Activated naive CD8-positive, alpha-beta T cell treated with anti-CD3 and anti-CD28 coated beads for 36 hours (primary cell): ENCODE results near the gene CRYGA. TPM values are rescaled to one million over a fixed set of nuclear protein-coding genes. Genes with fewer than 3 reads are reported as not detected.

Experiments used
- DNase-seq: peaks from one replicate; pipeline ENCODE4 v3.0.0; 2021
- H3K27ac Mint-ChIP-seq: one replicate; pipeline ENCODE4 v1.8.0; 2022; ENCODE audit warnings: mild to moderate bottlenecking, moderate library complexity, mixed read lengths
- H3K27me3 Mint-ChIP-seq: one replicate; pipeline ENCODE4 v1.8.0; 2022; ENCODE audit warnings: mild to moderate bottlenecking, mixed read lengths
- H3K36me3 Mint-ChIP-seq: one replicate; pipeline ENCODE4 v1.8.0; 2021; ENCODE audit warnings: mild to moderate bottlenecking, mixed read lengths
- H3K4me1 Mint-ChIP-seq: one replicate; pipeline ENCODE4 v1.8.0; 2021; ENCODE audit warnings: mixed read lengths
- H3K4me3 Mint-ChIP-seq: one replicate; pipeline ENCODE4 v1.8.0; 2022; ENCODE audit warnings: mild to moderate bottlenecking, moderate library complexity, mixed read lengths
- H3K9me3 Mint-ChIP-seq: one replicate; pipeline ENCODE4 v1.8.0; 2022; ENCODE audit warnings: mixed read lengths
- total RNA-seq, 2 experiments: library from RNA; stranded (reverse); gene quantifications; one replicate each; pipeline ENCODE4 v1.2.3, GENCODE V29; 2021

The CRYGA gene
- not detected for total RNA-seq

- Mint-ChIP-seq H3K27me3 (peaks cover 5% of the 10 kb centered on the region), H3K4me3 (no peak within 1 kb of the TSS), H3K4me1 (no peaks in the 10 kb centered on the region), H3K36me3 (no peaks in the 10 kb centered on the region), H3K27ac (no peak within 1 kb of the TSS), H3K9me3 (no peaks in the 10 kb centered on the region)
- DNase-seq, result no peak
Measured at GRCh38 chr2:208163489-208163888, at the start of gene CRYGA. Gene CRYGA (minus strand): TSS chr2:208163589. CDS start chr2:208163556, 33 bp downstream.

- H3K4me3 Mint-ChIP-seq, result no peak overlapping the region
- no peaks in the 10 kb centered on the region for H3K27me3 Mint-ChIP-seq
- DNase-seq, result no peak
- H3K4me1 Mint-ChIP-seq, result no peaks in the 10 kb centered on the region
- H3K36me3 Mint-ChIP-seq, result no peaks in the 10 kb centered on the region
- no peak overlapping the region for H3K27ac Mint-ChIP-seq
- H3K9me3 Mint-ChIP-seq, result no peaks in the 10 kb centered on the region
Measured at GRCh38 chr2:208210688-208211451, 47.5 kb upstream of the CRYGA start.

DNA sequence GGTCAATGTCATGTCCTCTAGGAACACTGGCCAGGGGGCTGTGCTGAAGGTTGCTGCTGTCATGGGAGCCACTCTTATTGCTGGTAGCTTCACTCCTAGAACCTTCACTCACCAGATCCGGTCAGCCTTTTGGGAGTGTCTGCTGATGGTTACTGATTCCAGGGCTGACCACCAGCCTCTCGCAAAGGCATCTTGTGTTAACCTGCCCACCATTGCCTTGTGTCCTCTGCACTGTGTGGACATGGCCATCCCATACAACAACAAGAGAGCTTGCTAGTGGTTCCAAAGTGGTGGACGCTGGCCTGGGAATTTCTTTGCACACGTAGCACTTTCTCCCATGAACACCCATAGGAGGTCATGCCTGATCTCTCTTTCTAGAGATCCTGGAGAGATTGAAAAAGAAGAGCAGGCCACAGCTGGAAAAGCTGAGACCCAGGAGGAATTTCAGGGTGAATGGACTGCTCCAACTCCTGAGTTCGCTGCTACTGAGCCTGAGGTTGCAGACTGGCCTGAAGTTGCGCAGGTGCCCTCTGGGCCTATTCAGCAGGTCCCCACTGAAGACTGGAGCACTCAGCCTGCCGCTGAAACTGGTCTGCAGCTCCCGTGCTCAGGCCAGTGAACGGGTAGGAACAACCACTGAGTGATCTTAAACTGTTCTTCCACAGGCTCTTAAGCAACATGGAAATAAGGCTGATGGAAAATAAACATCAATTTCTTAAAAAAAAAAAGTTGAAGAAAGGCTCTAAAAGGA, 45.1 kb upstream of the CRYGA start:
- Mint-ChIP-seq H3K4me3 (no peak overlapping the region), H3K9me3 (no peaks in the 10 kb centered on the region), H3K27me3 (no peaks in the 10 kb centered on the region), H3K4me1 (peaks cover 5% of the 10 kb centered on the region), H3K36me3 (no peaks in the 10 kb centered on the region), H3K27ac (no peak overlapping the region)
- no peak for DNase-seq

DNA sequence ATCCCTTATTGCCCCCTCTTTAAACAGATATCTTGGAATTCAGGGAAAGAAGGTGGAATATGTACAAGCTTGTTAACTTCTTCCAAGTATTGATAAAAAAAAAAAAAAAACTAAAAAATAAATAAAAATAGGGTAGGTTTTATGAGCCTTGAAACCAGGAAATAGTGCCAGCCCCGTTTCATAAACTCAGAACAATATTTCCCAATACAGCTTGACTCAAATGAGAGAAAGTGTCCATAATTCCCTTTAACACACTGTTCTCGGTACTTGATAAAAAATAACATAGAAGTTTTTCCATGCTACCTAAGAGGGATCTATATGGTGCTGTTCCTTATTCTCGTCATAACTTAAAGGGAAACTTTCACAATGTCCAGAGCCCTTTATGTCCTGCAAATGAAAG, 44.4 kb upstream of the CRYGA start:
- Mint-ChIP-seq H3K4me3 (no peak overlapping the region), H3K9me3 (no peaks in the 10 kb centered on the region), H3K36me3 (no peaks in the 10 kb centered on the region), H3K27me3 (no peaks in the 10 kb centered on the region), H3K4me1 (peaks cover 5% of the 10 kb centered on the region), H3K27ac (no peak overlapping the region)
- DNase-seq, result no peak

DNA sequence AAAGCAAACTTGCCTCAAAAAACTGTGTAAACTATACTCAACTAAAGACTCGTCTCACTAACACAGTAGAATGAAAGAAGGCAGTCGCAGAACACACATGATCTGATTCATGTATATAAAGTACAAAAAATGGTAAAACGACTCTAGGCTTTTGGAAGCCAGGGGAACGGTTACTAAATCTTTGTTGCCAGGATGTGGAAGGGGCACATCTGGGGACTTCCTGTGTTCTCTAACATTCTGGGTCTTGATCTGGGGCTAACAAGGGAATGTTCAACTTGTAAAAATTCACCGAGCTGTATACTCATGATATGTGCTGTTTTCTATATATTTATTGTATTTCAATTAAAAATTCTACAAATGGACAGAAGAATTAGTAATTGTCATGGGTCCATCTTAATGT, 40.8 kb upstream of the CRYGA start:
- H3K9me3 Mint-ChIP-seq, result no peaks in the 10 kb centered on the region
- no peaks in the 10 kb centered on the region for H3K36me3 Mint-ChIP-seq
- no peaks in the 10 kb centered on the region for H3K27me3 Mint-ChIP-seq
- peaks cover 5% of the 10 kb centered on the region for H3K4me1 Mint-ChIP-seq
- no peak for DNase-seq
- no peak overlapping the region for H3K27ac Mint-ChIP-seq
- H3K4me3 Mint-ChIP-seq, result no peak overlapping the region

DNA sequence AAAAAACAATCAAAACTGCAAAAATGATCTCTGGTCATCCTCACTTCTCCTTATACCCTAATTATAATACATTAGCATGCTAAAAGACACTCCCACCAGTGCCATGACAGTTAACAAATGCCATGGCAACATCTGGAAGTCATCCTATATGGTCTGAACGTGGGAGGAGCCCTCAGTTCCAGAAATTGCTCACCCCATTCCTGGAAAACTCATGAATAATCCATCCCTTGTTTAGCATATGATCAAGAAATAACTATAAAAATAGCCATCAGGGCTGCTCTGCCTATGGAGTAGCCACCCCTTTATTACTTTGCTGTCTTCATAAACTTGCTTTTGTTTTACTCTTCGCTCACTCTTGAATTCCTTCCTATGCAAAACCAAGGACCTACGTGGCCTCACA, 32.1 kb upstream of the CRYGA start:
- no peak for DNase-seq
- H3K36me3 Mint-ChIP-seq, result no peaks in the 10 kb centered on the region

DNA sequence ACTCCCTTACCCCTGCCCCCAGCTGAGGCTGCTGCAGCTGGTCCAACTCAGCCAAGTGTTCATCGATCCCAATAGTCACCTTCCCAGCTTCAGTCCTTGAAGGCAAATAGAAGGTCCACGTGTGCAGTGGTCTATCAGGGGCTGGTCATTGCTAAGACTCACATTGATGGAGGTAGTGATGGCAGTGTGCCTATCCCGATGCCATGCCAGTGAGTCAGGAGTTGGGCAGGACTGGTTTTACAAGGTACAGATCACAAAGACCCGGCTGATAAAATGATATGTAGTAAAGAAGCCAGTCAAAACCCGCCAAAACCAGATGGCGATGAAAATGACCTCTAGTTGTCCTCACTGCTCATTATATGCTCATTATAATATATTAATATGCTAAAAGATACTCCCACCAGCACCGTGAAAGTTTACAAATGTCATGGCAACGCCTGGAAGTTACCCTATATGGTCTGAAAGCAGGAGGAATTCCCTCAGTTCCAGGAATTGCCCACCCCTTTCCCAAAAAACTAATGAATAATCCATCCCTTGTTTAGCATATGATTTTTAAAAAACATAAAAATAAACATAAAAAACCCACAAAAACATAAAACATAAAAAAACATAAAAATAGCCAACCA, 29.3 kb upstream of the CRYGA start:
- Mint-ChIP-seq H3K4me1 (no peaks in the 10 kb centered on the region), H3K27me3 (no peaks in the 10 kb centered on the region), H3K4me3 (no peak overlapping the region), H3K9me3 (no peaks in the 10 kb centered on the region), H3K27ac (no peak overlapping the region), H3K36me3 (no peaks in the 10 kb centered on the region)
- no peak for DNase-seq

More for the DNA sequence above, 32.1 kb upstream of the CRYGA start:
- Mint-ChIP-seq H3K4me3 (no peak overlapping the region), H3K4me1 (no peaks in the 10 kb centered on the region), H3K27me3 (no peaks in the 10 kb centered on the region), H3K9me3 (no peaks in the 10 kb centered on the region), H3K27ac (no peak overlapping the region)

DNA sequence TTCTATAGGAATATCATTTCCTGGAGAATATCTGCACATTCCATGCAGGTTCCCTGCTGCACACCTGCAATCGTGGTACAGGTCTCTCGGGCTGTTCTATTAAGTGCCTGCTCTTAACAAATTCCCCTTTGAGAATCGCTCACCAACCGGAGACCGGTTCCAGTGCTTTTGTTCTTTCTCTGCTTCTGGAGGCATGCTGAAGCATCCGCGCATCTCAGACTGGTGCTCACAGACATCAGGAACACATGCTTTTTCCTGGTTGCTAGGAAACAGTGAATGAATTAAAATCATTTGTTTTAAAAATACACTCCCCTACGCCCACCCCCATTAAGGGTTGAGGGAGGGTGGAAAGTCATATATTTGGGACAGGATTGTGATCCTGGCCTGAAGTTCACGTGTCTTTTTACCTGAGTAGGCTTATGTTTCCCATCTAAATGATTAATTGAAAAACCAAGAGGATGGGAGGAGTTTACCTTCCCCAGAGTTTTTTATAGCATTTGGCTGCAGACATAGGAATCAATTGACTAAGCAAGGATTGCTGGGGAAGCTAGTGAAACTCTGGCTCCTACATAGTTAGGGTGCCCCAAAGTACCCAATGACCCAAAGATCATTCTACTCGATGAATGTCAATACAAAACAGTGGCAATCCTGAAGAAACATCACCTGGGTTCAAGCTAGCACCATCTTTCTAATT, 26.6 kb upstream of the CRYGA start, which contains the start of gene C2orf80:
Gene C2orf80 (minus strand): TSS at position 221 of the 694 bp plus-strand sequence. CDS start 3,044 bp downstream, outside the sequence.
- no peaks in the 10 kb centered on the region for H3K9me3 Mint-ChIP-seq
- H3K4me1 Mint-ChIP-seq, result peaks cover 3% of the 10 kb centered on the region
- no peak within 1 kb of the TSS for H3K4me3 Mint-ChIP-seq
- no peak within 1 kb of the TSS for H3K27ac Mint-ChIP-seq
- no peak for DNase-seq
- H3K27me3 Mint-ChIP-seq, result no peaks in the 10 kb centered on the region
- no peaks in the 10 kb centered on the region for H3K36me3 Mint-ChIP-seq

GRCh38 chr2:208189069-208189809, 25.9 kb upstream of the CRYGA start:
- H3K27me3 Mint-ChIP-seq, result no peaks in the 10 kb centered on the region
- no peaks in the 10 kb centered on the region for H3K36me3 Mint-ChIP-seq
- DNase-seq, result no peak
- no peak overlapping the region for H3K27ac Mint-ChIP-seq
- H3K9me3 Mint-ChIP-seq, result no peaks in the 10 kb centered on the region
- H3K4me3 Mint-ChIP-seq, result no peak overlapping the region
- peaks cover 3% of the 10 kb centered on the region for H3K4me1 Mint-ChIP-seq

- no peaks in the 10 kb centered on the region for H3K9me3 Mint-ChIP-seq
- no peak overlapping the region for H3K27ac Mint-ChIP-seq
- peaks cover 11% of the 10 kb centered on the region for H3K27me3 Mint-ChIP-seq
- H3K4me3 Mint-ChIP-seq, result no peak overlapping the region
- DNase-seq, result no peak
- peaks cover 3% of the 10 kb centered on the region for H3K4me1 Mint-ChIP-seq
- H3K36me3 Mint-ChIP-seq, result no peaks in the 10 kb centered on the region
Measured at GRCh38 chr2:208186893-208187292, 23.5 kb upstream of the CRYGA start.

DNA sequence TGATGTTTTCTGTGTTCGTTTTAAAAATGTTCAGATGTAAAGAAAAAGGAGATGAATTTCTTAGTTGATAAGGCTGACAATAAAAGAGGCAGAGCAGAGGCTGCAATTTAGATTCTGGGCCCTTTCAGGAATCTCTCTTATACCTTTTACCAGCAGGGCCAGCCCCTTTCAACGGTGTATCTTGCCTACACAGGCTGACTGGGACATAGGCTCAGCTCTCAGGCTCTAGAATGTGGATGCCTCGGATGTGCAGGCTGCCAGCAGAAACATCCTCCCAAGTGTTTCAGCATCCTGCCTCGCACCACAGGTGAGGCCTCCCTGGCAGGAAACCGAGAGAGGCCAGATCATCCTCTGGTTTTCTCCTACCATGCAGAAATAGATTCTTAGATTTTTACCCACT, 23.1 kb upstream of the CRYGA start:
- Mint-ChIP-seq H3K36me3 (no peaks in the 10 kb centered on the region), H3K9me3 (no peaks in the 10 kb centered on the region), H3K4me1 (peaks cover 3% of the 10 kb centered on the region), H3K27ac (no peak overlapping the region), H3K27me3 (peaks cover 11% of the 10 kb centered on the region), H3K4me3 (no peak overlapping the region)
- DNase-seq, result no peak

DNA sequence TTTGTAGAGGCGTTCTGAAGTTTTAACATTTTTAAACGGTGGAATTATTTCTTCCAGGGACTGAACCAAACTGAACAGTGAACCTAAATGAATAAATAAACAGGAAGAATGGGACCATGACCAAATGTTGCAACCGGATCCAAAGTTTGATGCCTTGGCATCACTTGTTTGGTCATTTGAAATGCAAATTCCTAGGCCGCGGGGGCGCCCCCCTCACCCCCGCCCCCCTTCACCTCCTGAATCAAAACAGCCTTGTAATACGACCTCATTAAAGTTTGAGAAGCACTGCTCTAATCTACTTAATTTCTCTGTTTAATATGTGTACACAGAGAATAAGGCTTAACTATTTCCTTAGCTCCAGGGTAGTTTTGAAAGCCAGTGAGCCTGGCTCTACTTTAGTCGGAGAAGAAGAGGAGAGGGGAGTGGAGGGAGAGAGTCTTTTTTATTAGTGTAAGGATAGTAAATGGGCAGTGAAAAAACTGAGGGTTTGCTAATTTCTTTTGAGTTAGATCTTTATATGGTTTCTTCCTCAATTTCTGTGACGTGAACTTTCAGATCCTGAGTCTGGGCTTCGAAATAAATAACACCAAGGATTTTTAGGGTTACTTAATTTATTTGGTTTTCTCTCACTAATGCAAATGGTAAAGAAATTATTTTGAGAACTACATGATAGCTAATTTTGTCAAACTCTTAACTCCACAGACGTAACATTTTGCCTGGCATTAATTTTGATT, 20.8 kb upstream of the CRYGA start:
- Mint-ChIP-seq H3K4me1 (peaks cover 3% of the 10 kb centered on the region), H3K9me3 (no peaks in the 10 kb centered on the region), H3K27me3 (peaks cover 11% of the 10 kb centered on the region), H3K27ac (no peak overlapping the region), H3K36me3 (no peaks in the 10 kb centered on the region), H3K4me3 (no peak overlapping the region)
- no peak for DNase-seq

GRCh38 chr2:208183526-208183925, 20.1 kb upstream of the CRYGA start:
- H3K4me3 Mint-ChIP-seq, result no peak overlapping the region
- no peak for DNase-seq
- H3K36me3 Mint-ChIP-seq, result no peaks in the 10 kb centered on the region
- H3K27ac Mint-ChIP-seq, result no peak overlapping the region
- peaks cover 11% of the 10 kb centered on the region for H3K27me3 Mint-ChIP-seq
- H3K4me1 Mint-ChIP-seq, result peaks cover 3% of the 10 kb centered on the region
- no peaks in the 10 kb centered on the region for H3K9me3 Mint-ChIP-seq

DNA sequence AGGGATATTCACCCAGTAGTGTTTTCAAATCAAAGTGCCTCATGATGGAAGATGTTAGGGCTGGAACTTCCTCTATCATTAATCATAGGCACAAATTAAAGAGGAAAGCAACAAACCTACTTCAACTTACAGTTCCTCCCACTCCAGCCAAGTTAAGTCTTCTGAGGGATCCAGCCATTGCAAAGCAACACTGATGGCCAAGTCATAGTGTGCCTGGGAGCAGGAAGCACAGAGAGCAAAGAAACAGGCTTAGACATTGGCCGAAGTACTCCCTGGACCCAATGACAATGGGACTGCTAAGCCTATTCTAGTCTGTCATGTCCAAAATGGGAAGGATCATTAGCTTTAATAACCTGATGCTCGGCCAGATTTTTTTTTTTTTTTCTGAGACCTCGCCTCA, 19.4 kb upstream of the CRYGA start:
- Mint-ChIP-seq H3K36me3 (no peaks in the 10 kb centered on the region), H3K27ac (no peak overlapping the region), H3K27me3 (peaks cover 14% of the 10 kb centered on the region), H3K4me3 (no peak overlapping the region), H3K9me3 (no peaks in the 10 kb centered on the region), H3K4me1 (peaks cover 3% of the 10 kb centered on the region)
- no peak for DNase-seq
